Upper lobe of left lung (tissue), 6 donors: ENCODE results near the gene TSPAN32. TPM values are rescaled to one million over a fixed set of nuclear protein-coding genes. Genes with fewer than 3 reads are reported as not detected.

Experiments used
- ATAC-seq, 2 donors: fragments of 200-7000 bp; cut with Tn5 transposase; one replicate each; pipeline ENCODE4 v1.9.1; 2022; ENCODE audit warnings: mild to moderate bottlenecking in 2 of 2, moderate library complexity in 2 of 2; ENCODE audit not compliant: low FRiP score in 2 of 2
- DNase-seq, 2 donors: peaks; one replicate each; pipeline ENCODE4 v3.0.0-alpha.2; 2019 to 2020
- H3K27ac ChIP-seq, 4 donors: fragments of 200-600 bp; sonication (generic); one replicate each; pipeline ENCODE4 v1.5.1; 2016 to 2019
- H3K27me3 ChIP-seq, 4 donors: fragments of 200-600 bp; sonication (generic); one replicate each; pipeline ENCODE4 v1.5.1; 2017 to 2019
- H3K36me3 ChIP-seq, 4 donors: fragments of 200-600 bp; sonication (generic); one replicate each; pipeline ENCODE4 v1.5.1; 2016 to 2019
- H3K4me1 ChIP-seq, 4 donors: fragments of 200-600 bp; sonication (generic); one replicate each; pipeline ENCODE4 v1.5.1; 2018 to 2019
- H3K4me3 ChIP-seq, 4 donors: fragments of 200-600 bp; sonication (generic); one replicate each; pipeline ENCODE4 v1.5.1; 2017 to 2019; ENCODE audit warnings: mild to moderate bottlenecking in 2 of 4, moderate library complexity in 1 of 4
- H3K9me3 ChIP-seq, 4 donors: fragments of 200-600 bp; sonication (generic); one replicate each; pipeline ENCODE4 v1.5.1; 2018 to 2019
- CTCF ChIP-seq, 6 experiments: fragments of 450-650 bp in 4 of 6; fragments of 200-600 bp in 2 of 6; sonication (generic) in 2 of 6; IDR thresholded peaks; one replicate each; pipeline ENCODE4 v1.5.1; 2016 to 2019; ENCODE audit warnings: antibody characterized with exemption in 6 of 6
- EP300 ChIP-seq, 4 donors: sonication (generic); formaldehyde crosslinking; IDR thresholded peaks; one replicate each; pipeline ENCODE4 v1.5.1; 2017; ENCODE audit warnings: antibody characterized with exemption in 4 of 4, control low read depth in 2 of 4
- POLR2A ChIP-seq, 4 donors: fragments of 450-650 bp; IDR thresholded peaks; one replicate each; pipeline ENCODE4 v1.5.1; 2016 to 2017; ENCODE audit warnings: antibody characterized with exemption in 4 of 4, mild to moderate bottlenecking in 2 of 4
- POLR2AphosphoS5 ChIP-seq, 2 donors: sonication (generic); formaldehyde crosslinking; IDR thresholded peaks; one replicate each; pipeline ENCODE4 v1.5.1; 2017; ENCODE audit warnings: antibody characterized with exemption in 2 of 2
- WGBS, 2 donors: methylation state at CpG; one replicate each; pipeline ENCODE4 v1.1.5; 2017 to 2018; 5-methylcytosine and 5-hydroxymethylcytosine counted together
- total RNA-seq, 6 donors: library from RNA; depleted of rRNA in 4 of 6; stranded (reverse); fragments of >200 nt in 4 of 6; gene quantifications; one replicate each; pipeline versions ENCODE4 v1.1.0 to v1.2.1, GENCODE V29; 2016 to 2021
- donor health status: DM: no; HTN: no; CAD: no; lungs with moderate emphysema.
- donor health status: DM: no; HTN: yes; CAD: no; lungs with severe emphysema.

The TSPAN32 gene
- total RNA-seq, 6 donors from 2014 or later, result 3.1 to 16.4 (median 6.8) TPM

GRCh38 chr11:2347308-2347830 lies 45.6 kb downstream of the TSPAN32 start:
- DNase-seq, result no peak

GRCh38 chr11:2348986-2349385 lies 47.2 kb downstream of the TSPAN32 start:
- no peaks in the 10 kb centered on the region for H3K36me3 ChIP-seq
- H3K4me1 ChIP-seq, result no peaks in the 10 kb centered on the region
- H3K27me3 ChIP-seq, result no peaks in the 10 kb centered on the region
- no peak for TF ChIP-seq POLR2AphosphoS5 (IDR thresholded peaks at IDR 0.05)
- no peak for TF ChIP-seq EP300 (IDR thresholded peaks at IDR 0.05)
- TF ChIP-seq POLR2A (IDR thresholded peaks at IDR 0.05), result no peak
- TF ChIP-seq CTCF (IDR thresholded peaks at IDR 0.05), result no peak
- H3K9me3 ChIP-seq, result peaks cover 0 to 9% (median 5%) of the 10 kb centered on the region in 4 donors
- H3K4me3 ChIP-seq, result no peak overlapping the region
- ATAC-seq, result no peak
- no peak overlapping the region for H3K27ac ChIP-seq
- 92 to 100% methylated on average over 1 of the region's 1 CpG for WGBS, 2 donors
- no peak for DNase-seq

More at GRCh38 chr11:2347308-2347830, 45.6 kb downstream of the TSPAN32 start:
- H3K27ac ChIP-seq, result no peak overlapping the region
- no peaks in the 10 kb centered on the region for H3K36me3 ChIP-seq
- H3K4me3 ChIP-seq, result no peak overlapping the region
- H3K9me3 ChIP-seq, result peaks cover 0 to 9% (median 5%) of the 10 kb centered on the region in 4 donors
- TF ChIP-seq POLR2AphosphoS5 (IDR thresholded peaks at IDR 0.05), result no peak
- no peak for TF ChIP-seq EP300 (IDR thresholded peaks at IDR 0.05)
- no peak for TF ChIP-seq POLR2A (IDR thresholded peaks at IDR 0.05)
- TF ChIP-seq CTCF (IDR thresholded peaks at IDR 0.05), result no peak
- H3K27me3 ChIP-seq, result no peaks in the 10 kb centered on the region
- no peak for ATAC-seq
- no peaks in the 10 kb centered on the region for H3K4me1 ChIP-seq
- WGBS, 2 donors, result 83 to 84% methylated on average over 9 of the region's 9 CpGs

GRCh38 chr11:2351701-2352100 lies 49.9 kb downstream of the TSPAN32 start:
- Histone ChIP-seq H3K36me3 (no peaks in the 10 kb centered on the region), H3K4me1 (no peaks in the 10 kb centered on the region), H3K9me3 (peaks cover 0 to 9% (median 5%) of the 10 kb centered on the region in 4 donors), H3K27me3 (no peaks in the 10 kb centered on the region), H3K27ac (no peak overlapping the region), H3K4me3 (no peak overlapping the region)
- TF ChIP-seq POLR2AphosphoS5 (IDR thresholded peaks at IDR 0.05), result no peak
- TF ChIP-seq EP300 (IDR thresholded peaks at IDR 0.05), result no peak
- TF ChIP-seq CTCF (IDR thresholded peaks at IDR 0.05), result no peak
- TF ChIP-seq POLR2A (IDR thresholded peaks at IDR 0.05), result no peak
- ATAC-seq (no peak), DNase-seq (no peak)
- 80 to 94% methylated on average over 2 to 3 of the region's 3 CpGs for WGBS, 2 donors

- Histone ChIP-seq H3K4me1 (no peaks in the 10 kb centered on the region), H3K9me3 (peaks cover 0 to 9% (median 5%) of the 10 kb centered on the region in 4 donors), H3K27me3 (no peaks in the 10 kb centered on the region), H3K4me3 (no peak overlapping the region), H3K27ac (no peak overlapping the region), H3K36me3 (no peaks in the 10 kb centered on the region)
- 82 to 89% methylated on average over 4 of the region's 4 CpGs for WGBS, 2 donors
- DNase-seq (no peak), ATAC-seq (no peak)
- TF ChIP-seq CTCF (IDR thresholded peaks at IDR 0.05) (no peak), EP300 (IDR thresholded peaks at IDR 0.05) (no peak), POLR2A (IDR thresholded peaks at IDR 0.05) (no peak), POLR2AphosphoS5 (IDR thresholded peaks at IDR 0.05) (no peak)
These were observed 50.6 kb downstream of the TSPAN32 start for GRCh38 chr11:2352420-2352819.

GRCh38 chr11:2355000-2355644 lies 53.3 kb downstream of the TSPAN32 start:
- WGBS, 2 donors, result 73 to 74% methylated on average over 7 of the region's 7 CpGs
- H3K27ac ChIP-seq, result no peak overlapping the region
- no peaks in the 10 kb centered on the region for H3K4me1 ChIP-seq
- no peak for DNase-seq
- TF ChIP-seq POLR2AphosphoS5 (IDR thresholded peaks at IDR 0.05), result no peak
- no peak for ATAC-seq
- no peaks in the 10 kb centered on the region for H3K27me3 ChIP-seq
- no peak overlapping the region for H3K4me3 ChIP-seq
- no peaks in the 10 kb centered on the region for H3K36me3 ChIP-seq
- no peaks in the 10 kb centered on the region for H3K9me3 ChIP-seq
